Measurements from ENCODE around the gene COL6A2.

COL6A2 gene

DNA sequence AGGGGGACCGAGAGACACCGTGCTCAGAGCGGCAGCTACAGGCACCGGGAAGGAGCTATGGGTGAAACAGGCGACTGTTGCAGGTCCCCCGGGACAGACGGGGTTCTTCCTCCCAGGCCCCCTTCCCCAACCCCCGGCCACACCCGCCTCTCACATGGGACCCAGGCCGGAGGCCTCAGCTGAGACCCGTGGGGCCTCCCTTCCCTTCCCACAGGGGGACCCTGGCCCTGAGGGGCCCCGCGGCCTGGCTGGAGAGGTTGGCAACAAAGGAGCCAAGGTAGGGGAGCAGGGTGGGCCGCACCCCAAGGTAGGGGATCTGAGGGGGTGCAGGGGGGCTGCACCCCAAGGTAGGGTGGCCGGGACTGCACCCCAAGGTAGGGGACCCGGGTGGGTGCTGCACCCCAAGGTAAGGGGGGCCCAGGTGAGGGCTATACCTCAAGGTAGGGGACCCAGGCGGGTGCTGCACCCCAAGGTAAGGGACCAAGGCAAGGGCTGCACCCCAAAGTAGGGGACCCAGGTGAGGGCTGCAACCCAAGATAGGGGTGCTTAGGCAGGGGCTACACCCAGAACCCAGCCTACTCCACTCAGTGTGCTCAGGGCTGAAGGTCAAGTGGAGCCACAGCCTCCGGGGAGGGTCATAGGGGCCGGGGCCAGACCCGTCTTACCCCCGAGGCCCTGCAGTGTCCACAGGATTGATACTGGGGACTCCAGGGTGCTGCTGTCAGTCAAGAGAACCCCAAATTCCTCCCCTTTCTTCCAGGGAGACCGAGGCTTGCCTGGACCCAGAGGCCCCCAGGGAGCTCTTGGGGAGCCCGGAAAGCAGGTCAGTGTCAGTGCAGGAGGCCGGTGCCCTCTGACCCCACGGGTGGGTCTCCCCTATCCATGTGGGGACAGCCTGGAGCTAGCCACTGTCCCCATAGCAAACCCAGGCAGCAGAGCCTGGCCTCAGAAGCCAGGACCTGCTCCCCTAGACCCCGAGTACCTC is 22.7 kb downstream of the COL6A2 start:
- DNase-seq = no peak
- in situ Hi-C loops (cut with MboI; ENCODE audit: low pct_unique_long_range_greater_than_20kb, low sequenced_read_pairs) = no loop called here

DNA sequence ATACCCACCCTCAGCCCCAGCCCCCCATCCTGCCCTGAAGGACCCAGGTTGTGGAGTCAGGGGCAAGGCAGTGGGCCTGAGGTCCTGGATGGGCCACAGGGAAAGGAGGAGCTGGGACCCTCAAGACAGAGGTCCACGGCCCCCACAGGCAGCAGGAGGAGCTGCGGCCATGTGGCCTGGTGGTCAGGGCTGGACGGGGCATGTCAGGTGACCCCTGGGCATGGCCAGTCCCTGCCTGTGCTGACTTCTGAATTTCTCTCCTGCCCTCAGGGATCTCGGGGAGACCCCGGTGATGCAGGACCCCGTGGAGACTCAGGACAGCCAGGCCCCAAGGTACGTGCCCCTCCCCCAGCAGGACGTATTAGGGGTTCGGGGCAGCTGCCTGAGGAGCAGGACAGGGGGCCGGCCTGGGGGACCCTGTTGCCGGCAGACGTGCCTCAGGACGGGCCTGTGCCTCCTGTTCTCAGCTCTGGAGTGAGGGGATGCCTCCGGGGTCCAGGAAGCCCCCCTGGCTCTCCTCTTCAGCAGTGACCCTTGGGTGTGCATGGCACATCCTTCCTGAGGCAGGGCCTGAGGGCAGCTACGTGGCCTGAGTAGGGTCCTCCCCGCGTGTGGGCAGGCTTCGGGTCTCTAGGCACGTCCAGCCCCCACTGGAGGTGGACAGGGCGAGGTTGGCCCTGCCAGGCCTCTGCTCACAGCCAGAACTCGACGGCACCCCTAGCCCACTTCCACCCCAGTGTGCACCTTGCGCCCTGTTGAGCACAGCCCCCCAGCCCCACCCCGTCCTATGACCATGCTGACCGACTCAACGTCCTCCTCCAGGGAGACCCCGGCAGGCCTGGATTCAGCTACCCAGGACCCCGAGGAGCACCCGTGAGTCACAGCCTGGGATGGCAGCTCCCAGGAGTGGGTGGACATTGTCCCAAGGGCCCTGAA is 23.6 kb downstream of the COL6A2 start:
- in situ Hi-C loops (cut with MboI; ENCODE audit: low pct_unique_long_range_greater_than_20kb, low sequenced_read_pairs) = no loop called here
- DNase-seq = no peak

DNA sequence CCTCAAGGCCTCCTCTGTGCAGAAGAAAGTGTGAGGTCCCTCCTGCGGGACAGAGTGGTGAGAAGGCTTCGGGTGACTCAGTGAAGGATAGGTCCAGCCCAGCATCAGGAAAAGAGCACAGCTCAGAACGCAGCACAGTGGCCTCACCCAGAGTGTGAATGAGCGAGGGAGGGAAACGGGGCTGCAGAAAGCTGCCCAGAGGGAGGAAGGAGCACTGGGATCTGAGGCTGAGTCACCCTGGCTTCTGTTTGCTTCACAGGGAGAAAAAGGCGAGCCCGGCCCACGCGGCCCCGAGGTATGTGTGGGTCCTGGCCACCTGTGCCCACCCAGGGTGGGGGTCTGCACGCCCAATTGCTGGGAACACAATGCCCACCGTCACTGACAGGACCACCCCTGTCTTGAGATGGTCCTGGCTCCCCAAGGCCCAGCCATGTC is 24.3 kb downstream of the COL6A2 start:
- DNase-seq = no peak
- in situ Hi-C loops (cut with MboI; ENCODE audit: low pct_unique_long_range_greater_than_20kb, low sequenced_read_pairs) = no loop called here

DNA sequence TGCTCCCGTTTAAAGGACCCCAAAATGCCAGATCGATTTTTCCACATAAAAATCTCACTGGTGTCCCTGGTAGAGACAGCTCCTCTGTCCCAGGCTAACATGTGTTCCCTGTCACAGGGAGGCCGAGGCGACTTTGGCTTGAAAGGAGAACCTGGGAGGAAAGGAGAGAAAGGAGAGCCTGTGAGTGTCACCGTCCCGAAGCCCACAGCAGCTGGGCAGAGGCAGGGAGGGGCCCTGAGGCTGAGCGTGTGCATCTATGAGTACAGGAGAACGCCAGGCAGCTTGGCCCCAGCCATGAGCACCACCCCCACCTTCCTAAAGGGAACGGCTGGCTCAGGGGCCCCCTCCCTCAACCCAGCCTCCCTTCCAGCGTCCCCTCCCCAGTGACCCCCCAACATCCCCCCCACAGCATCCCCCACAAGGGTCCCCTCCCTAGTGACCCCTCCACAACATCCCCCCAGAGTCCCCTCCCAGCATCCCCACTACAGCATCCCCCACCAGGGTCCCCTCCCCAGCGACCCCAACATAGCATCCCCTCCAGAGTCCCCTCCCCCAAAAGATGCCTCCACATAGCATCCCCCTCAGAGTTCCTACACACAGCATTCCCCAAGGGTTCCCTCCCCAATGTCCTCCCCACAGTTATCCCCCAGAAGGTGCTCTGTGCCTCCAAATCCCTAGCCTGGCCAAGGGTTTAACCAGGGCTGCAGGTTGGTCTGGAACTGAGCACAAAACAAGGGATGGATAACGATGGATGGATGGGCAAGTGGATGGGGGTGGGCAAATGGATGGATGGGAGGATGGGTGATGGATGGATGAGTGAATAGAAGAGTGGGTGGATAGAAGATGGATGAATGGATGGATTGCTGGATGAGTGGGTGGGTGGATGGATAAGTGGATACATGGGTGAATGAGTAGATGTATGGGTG is 25.1 kb downstream of the COL6A2 start:
- in situ Hi-C loops (cut with MboI; ENCODE audit: low pct_unique_long_range_greater_than_20kb, low sequenced_read_pairs) = no loop called here
- DNase-seq = no peak

DNA sequence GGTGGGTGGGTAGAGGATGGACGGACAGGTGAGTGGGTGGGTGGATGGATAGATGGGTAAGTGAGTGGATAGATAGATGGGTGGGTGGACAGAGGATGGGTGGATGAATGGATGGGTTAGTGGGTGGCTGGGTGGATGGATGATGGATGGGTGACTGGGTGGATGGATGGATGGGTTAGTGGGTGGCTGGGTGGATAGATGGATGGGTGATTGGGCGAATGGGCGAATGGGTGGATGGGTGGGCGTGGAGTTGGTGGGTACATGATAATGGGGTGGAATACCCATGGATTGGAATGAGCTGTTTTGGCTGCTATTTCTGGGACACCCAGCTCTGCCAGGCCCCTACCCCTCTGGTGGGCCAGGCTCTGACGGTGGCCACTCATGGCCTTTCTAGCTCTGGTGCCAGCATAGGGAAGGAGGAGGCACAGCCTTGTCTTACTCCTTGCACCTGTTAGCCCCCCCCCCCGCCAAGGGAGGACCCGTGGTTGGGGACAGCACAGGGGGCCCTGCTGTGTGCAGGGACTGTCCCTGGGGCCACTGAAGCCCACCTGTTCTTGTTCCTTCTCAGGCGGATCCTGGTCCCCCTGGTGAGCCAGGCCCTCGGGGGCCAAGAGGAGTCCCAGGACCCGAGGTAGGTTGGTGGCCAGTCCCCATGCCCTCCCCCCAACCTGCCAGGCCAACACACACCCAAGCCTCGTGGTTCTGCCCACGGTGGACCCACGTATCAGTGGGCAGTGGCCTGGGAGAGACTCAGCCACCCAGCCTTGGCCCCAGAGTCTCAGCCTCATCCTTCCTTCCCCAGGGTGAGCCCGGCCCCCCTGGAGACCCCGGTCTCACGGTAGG is 26.4 kb downstream of the COL6A2 start:
- DNase-seq = no peak
- in situ Hi-C loops (cut with MboI; ENCODE audit: low pct_unique_long_range_greater_than_20kb, low sequenced_read_pairs) = no loop called here

DNA sequence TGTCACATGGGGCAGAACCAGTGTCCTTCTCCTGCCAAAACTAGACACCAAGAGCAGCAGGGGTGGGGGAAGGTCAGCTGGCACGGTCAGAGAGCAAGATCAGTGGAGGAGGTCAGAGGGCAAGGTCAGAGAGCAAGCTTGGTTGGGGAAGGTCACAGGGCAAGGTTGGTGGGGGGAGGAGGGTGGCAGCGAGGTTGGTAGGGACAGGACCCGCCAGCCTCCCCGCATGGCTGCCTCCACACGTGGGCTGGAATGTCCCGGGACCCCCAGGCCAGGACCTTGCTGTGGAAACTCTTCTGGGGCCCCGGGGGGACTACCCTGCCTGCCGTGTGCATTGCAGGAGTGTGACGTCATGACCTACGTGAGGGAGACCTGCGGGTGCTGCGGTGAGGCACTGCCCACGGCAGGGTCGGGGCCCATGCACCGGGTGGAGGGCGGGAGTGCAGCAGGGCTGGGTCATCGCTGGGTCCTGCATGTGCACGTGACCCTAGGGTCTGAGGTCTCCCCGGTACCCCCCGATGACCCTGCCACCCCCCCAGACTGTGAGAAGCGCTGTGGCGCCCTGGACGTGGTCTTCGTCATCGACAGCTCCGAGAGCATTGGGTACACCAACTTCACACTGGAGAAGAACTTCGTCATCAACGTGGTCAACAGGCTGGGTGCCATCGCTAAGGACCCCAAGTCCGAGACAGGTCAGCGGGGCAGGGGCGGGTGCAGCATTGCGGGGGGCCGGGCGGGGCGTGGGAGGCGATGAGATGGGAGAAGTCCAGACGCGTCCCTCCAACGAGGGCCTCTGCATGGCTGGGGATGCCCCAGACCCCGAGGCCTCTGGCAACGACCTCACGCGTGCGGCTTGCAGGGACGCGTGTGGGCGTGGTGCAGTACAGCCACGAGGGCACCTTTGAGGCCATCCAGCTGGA is 27.3 kb downstream of the COL6A2 start:
- in situ Hi-C loops (cut with MboI; ENCODE audit: low pct_unique_long_range_greater_than_20kb, low sequenced_read_pairs) = no loop called here

DNA sequence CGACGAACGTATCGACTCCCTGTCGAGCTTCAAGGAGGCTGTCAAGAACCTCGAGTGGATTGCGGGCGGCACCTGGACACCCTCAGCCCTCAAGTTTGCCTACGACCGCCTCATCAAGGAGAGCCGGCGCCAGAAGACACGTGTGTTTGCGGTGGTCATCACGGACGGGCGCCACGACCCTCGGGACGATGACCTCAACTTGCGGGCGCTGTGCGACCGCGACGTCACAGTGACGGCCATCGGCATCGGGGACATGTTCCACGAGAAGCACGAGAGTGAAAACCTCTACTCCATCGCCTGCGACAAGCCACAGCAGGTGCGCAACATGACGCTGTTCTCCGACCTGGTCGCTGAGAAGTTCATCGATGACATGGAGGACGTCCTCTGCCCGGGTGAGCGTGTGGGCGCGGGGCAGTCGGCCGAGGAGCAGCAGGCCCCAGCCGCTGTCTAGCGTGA is 28.0 kb downstream of the COL6A2 start:
- in situ Hi-C loops (cut with MboI; ENCODE audit: low pct_unique_long_range_greater_than_20kb, low sequenced_read_pairs) = no loop called here
- no peak for DNase-seq

More for the DNA sequence above, 27.3 kb downstream of the COL6A2 start:
- DNase-seq = no peak

DNA sequence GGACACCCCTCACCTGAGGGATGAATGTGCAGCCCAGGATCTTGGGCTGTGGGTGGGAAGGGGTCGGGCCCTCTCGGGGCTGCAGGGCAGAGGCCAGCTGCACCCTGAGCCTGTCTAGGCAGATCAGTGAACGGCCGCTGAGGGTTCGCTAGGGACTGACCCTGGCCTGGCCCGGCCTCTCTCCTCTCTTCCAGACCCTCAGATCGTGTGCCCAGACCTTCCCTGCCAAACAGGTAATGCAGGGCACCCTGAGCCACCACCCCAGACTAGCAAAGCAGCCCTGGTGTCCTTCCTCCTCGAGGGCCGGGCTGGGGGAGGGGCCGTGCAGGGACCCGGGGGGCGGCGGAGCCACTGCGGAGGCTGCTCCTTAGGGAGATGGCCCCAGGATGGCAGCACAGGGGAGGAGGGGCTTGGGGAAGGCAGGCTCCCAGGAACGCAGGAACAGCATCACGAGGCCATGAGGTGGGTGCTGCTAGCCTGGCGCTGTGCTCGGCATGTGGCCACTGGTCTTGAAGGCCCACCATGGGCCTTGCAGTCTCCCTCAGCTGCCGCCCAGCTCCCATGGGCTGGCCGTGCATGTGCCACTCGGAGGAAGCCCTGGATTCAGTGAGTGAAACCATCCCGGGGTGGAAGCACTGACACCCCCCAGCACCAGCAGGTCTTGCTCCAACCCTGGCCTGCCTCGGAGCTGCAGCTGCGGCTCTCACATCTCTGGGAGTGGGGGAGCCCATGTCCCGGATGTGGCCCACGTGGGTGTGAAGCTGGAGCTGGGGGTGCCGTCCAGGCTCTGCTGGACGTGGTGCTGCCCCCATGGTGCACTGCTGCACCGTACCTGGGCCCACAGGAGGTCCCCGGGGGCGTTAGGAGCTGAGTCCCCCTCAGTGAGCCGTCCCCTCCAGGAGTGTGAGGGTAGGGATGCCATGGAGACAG is 28.7 kb downstream of the COL6A2 start:
- in situ Hi-C loops (cut with MboI; ENCODE audit: low pct_unique_long_range_greater_than_20kb, low sequenced_read_pairs) = no loop called here

DNA sequence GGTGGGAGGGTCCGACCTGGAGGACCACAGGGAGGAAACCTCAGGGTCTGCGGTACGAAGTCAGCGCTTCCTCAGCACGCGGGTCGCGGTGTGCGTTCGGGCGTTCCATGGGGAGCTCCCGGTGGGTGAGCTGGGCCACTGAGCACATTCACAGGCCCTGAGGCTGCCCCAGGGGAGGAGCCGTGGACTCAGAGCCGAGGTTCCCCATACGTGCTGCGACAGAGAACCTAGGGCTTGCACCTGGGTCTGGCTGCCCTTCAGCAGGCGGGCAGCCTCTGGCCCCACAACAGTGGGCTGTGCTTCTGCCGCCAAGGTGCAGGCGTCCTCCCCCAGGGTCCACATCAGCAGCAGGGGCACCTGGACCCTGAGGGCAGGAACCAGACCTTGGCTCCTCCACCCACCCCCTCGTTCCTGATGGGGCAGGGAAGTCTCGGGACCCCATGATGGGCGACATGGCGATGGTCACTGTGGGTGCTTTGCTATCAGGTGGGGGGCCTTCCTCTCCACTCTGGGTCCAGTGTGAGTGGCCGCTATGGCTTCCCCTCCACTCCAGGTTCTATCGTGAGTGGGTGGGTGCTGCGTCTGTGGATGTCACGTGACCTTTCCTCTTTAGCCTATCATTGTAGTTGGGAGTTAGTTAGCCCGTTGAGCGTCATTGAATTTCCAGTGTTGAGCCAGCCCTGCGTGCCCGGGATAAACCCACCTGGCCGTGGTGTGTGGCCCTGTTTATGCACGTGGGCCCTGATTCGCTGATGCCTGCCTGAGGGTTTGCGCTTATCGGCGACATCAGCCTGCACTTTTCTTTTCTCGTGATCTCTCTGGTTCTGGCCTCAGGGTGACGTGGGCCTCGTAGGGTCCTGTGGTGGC is 29.6 kb downstream of the COL6A2 start:
- in situ Hi-C loops (cut with MboI; ENCODE audit: low pct_unique_long_range_greater_than_20kb, low sequenced_read_pairs) = no loop called here
- no peak for DNase-seq

More for the DNA sequence above, 28.7 kb downstream of the COL6A2 start:
- no peak for DNase-seq

DNA sequence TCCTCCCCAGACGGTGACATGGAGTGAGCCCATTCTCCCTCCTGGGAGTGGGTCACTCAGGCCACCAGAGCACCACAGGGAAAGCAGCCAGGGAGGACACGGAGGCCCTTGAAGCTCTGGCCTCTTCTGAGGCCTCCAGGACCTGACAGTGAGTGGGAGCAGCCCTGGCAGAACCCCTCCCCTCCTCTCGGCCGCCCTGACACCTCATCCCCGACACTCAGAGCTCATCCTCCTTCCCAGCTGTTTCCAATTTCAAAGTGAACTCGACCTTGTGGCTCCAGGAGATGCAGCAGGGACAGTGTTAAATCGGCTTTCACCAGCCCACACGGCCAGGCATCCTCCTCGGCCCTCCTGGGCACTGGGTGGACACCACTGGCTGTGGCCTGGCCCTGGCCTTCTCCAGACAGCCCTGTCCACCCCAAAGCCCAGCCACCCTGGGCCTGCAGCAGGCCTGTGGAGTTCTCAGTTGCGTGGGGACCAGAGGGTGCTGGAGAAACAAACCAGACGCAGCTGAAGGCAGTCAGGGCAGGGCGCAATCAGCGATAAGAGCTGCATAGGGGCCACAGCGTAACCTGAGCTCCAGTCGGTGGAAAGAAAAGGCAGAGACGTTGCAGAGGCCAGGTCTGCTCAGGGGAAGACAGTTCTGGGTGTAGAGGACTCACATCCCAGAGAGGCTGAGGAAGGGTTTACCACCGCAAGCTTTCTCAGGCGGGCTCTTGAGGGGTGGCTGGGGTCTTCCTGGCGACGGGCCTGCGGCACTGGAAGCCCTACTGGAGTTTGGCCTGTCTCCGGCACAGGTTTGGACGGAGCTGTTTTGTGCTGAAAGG is 30.4 kb downstream of the COL6A2 start:
- in situ Hi-C loops (cut with MboI; ENCODE audit: low pct_unique_long_range_greater_than_20kb, low sequenced_read_pairs) = no loop called here
- no peak for DNase-seq

DNA sequence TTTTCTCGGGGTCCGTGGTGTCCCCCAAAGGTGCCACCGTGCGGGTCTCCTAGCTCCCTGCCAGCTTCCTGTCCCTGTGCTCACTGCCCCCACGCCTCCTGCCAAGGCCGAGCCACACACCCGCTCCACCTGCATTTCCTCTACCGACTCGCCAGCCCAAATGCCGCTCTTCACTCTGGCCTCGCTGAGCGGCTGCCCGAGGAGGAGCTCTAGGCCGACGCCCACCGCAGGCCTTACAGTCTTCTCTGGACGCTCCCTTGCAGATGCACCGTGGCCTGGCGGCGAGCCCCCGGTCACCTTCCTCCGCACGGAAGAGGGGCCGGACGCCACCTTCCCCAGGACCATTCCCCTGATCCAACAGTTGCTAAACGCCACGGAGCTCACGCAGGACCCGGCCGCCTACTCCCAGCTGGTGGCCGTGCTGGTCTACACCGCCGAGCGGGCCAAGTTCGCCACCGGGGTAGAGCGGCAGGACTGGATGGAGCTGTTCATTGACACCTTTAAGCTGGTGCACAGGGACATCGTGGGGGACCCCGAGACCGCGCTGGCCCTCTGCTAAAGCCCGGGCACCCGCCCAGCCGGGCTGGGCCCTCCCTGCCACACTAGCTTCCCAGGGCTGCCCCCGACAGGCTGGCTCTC is 31.1 kb downstream of the COL6A2 start:
- in situ Hi-C loops (cut with MboI; ENCODE audit: low pct_unique_long_range_greater_than_20kb, low sequenced_read_pairs) = no loop called here
- no peak for DNase-seq

DNA sequence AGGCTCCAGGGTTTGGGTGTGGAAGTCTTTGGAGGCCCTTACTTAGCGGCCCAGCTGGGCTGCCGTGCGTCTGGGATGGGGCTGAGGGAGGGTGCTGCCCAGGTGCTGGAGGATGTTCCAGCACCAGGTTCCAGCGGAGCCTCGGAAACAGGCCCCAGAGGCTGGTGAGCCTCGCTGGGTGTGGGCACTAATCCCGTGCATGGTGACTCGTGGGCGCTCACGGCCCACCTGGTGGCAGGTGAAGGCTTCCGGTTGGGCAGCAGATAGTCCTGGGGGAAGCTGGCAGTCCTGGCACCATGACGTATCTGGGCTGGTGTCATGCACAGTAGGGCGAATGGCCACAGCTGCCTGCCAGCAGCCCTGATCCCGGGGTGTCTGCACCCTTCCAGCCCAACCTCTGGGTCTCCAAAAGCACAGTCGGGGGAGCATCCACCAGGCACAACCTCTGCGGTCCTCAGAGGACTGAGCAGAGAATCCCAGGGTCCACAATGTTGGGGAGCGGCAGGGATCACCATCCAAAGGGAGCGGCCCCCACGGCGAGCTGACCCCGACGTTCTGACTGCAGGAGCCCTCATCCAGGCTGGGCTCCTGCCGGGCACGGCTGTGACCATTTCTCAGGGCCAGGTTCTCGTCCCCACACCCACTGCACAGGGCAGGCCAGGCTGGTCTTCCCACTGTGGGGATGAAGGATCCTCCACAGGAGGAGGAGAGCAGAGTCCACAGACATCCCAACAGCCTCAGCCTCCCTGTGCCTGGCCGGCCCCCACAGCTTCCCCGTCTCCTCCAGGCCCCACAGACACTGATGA is 32.1 kb downstream of the COL6A2 start:
- in situ Hi-C loops (cut with MboI; ENCODE audit: low pct_unique_long_range_greater_than_20kb, low sequenced_read_pairs) = no loop called here
- no peak for DNase-seq

All from KBM-7 (cell line).